ENCODE measurements around the gene IFNL2.

Gene IFNL2

GRCh38 chr19:39252458-39252857, 15.7 kb upstream of the IFNL2 start:
- Histone ChIP-seq H3K4me3 (ENCODE audit: insufficient read depth, low read depth, low read length, poor library complexity, severe bottlenecking) (no peak overlapping the region), H3K27me3 (replicated peaks; ENCODE audit: control insufficient read depth, insufficient read depth, low read length, poor library complexity, severe bottlenecking) (peaks cover 4% of the 10 kb centered on the region), H3K36me3 (ENCODE audit: control insufficient read depth, insufficient read depth, low read length) (no peaks in the 10 kb centered on the region), H3K9me3 (ENCODE audit: control insufficient read depth, low read length) (no peaks in the 10 kb centered on the region), H3K27ac (ENCODE audit: insufficient read depth, low read length, poor library complexity, severe bottlenecking) (no peak overlapping the region), H3K4me1 (ENCODE audit: control insufficient read depth, insufficient read depth, low read length, poor library complexity, severe bottlenecking) (no peaks in the 10 kb centered on the region)
- DNase-seq: no peak

GRCh38 chr19:39253374-39254149, 14.6 kb upstream of the IFNL2 start:
- no peaks in the 10 kb centered on the region for H3K9me3 ChIP-seq (ENCODE audit: control insufficient read depth, low read length)
- no peaks in the 10 kb centered on the region for H3K36me3 ChIP-seq (ENCODE audit: control insufficient read depth, insufficient read depth, low read length)
- H3K27me3 ChIP-seq (replicated peaks; ENCODE audit: control insufficient read depth, insufficient read depth, low read length, poor library complexity, severe bottlenecking): no peaks in the 10 kb centered on the region
- no peaks in the 10 kb centered on the region for H3K4me1 ChIP-seq (ENCODE audit: control insufficient read depth, insufficient read depth, low read length, poor library complexity, severe bottlenecking)
- DNase-seq: no peak
- no peak overlapping the region for H3K4me3 ChIP-seq (ENCODE audit: insufficient read depth, low read depth, low read length, poor library complexity, severe bottlenecking)
- H3K27ac ChIP-seq (ENCODE audit: insufficient read depth, low read length, poor library complexity, severe bottlenecking): no peak overlapping the region

GRCh38 chr19:39254531-39255345, 13.5 kb upstream of the IFNL2 start:
- Histone ChIP-seq H3K27me3 (replicated peaks; ENCODE audit: control insufficient read depth, insufficient read depth, low read length, poor library complexity, severe bottlenecking) (no peaks in the 10 kb centered on the region), H3K27ac (ENCODE audit: insufficient read depth, low read length, poor library complexity, severe bottlenecking) (no peak overlapping the region), H3K36me3 (ENCODE audit: control insufficient read depth, insufficient read depth, low read length) (no peaks in the 10 kb centered on the region), H3K4me1 (ENCODE audit: control insufficient read depth, insufficient read depth, low read length, poor library complexity, severe bottlenecking) (no peaks in the 10 kb centered on the region), H3K9me3 (ENCODE audit: control insufficient read depth, low read length) (no peaks in the 10 kb centered on the region), H3K4me3 (ENCODE audit: insufficient read depth, low read depth, low read length, poor library complexity, severe bottlenecking) (no peak overlapping the region)
- no peak for DNase-seq

- no peaks in the 10 kb centered on the region for H3K36me3 ChIP-seq (ENCODE audit: control insufficient read depth, insufficient read depth, low read length)
- H3K27me3 ChIP-seq (replicated peaks; ENCODE audit: control insufficient read depth, insufficient read depth, low read length, poor library complexity, severe bottlenecking): peaks cover 9% of the 10 kb centered on the region
- no peaks in the 10 kb centered on the region for H3K4me1 ChIP-seq (ENCODE audit: control insufficient read depth, insufficient read depth, low read length, poor library complexity, severe bottlenecking)
- H3K9me3 ChIP-seq (ENCODE audit: control insufficient read depth, low read length): no peaks in the 10 kb centered on the region
- no peak overlapping the region for H3K4me3 ChIP-seq (ENCODE audit: insufficient read depth, low read depth, low read length, poor library complexity, severe bottlenecking)
- H3K27ac ChIP-seq (ENCODE audit: insufficient read depth, low read length, poor library complexity, severe bottlenecking): no peak overlapping the region
- no peak for DNase-seq
These were observed 11.0 kb upstream of the IFNL2 start for GRCh38 chr19:39257227-39257626.

- Histone ChIP-seq H3K4me3 (ENCODE audit: insufficient read depth, low read depth, low read length, poor library complexity, severe bottlenecking) (no peak overlapping the region), H3K27me3 (replicated peaks; ENCODE audit: control insufficient read depth, insufficient read depth, low read length, poor library complexity, severe bottlenecking) (peaks cover 18% of the 10 kb centered on the region)
These were observed 6.5 kb upstream of the IFNL2 start for GRCh38 chr19:39261704-39262103.

GRCh38 chr19:39262496-39262895, 5.7 kb upstream of the IFNL2 start:
- no peaks in the 10 kb centered on the region for H3K9me3 ChIP-seq (ENCODE audit: control insufficient read depth, low read length)
- H3K36me3 ChIP-seq (ENCODE audit: control insufficient read depth, insufficient read depth, low read length): no peaks in the 10 kb centered on the region
- H3K27me3 ChIP-seq (replicated peaks; ENCODE audit: control insufficient read depth, insufficient read depth, low read length, poor library complexity, severe bottlenecking): peaks cover 18% of the 10 kb centered on the region
- H3K27ac ChIP-seq (ENCODE audit: insufficient read depth, low read length, poor library complexity, severe bottlenecking): no peak overlapping the region
- no peaks in the 10 kb centered on the region for H3K4me1 ChIP-seq (ENCODE audit: control insufficient read depth, insufficient read depth, low read length, poor library complexity, severe bottlenecking)
- DNase-seq: no peak
- H3K4me3 ChIP-seq (ENCODE audit: insufficient read depth, low read depth, low read length, poor library complexity, severe bottlenecking): no peak overlapping the region

More at GRCh38 chr19:39261704-39262103, 6.5 kb upstream of the IFNL2 start:
- H3K27ac ChIP-seq (ENCODE audit: insufficient read depth, low read length, poor library complexity, severe bottlenecking): no peak overlapping the region
- H3K36me3 ChIP-seq (ENCODE audit: control insufficient read depth, insufficient read depth, low read length): no peaks in the 10 kb centered on the region
- no peaks in the 10 kb centered on the region for H3K9me3 ChIP-seq (ENCODE audit: control insufficient read depth, low read length)
- no peaks in the 10 kb centered on the region for H3K4me1 ChIP-seq (ENCODE audit: control insufficient read depth, insufficient read depth, low read length, poor library complexity, severe bottlenecking)
- DNase-seq: no peak

- Histone ChIP-seq H3K9me3 (ENCODE audit: control insufficient read depth, low read length) (no peaks in the 10 kb centered on the region), H3K27ac (ENCODE audit: insufficient read depth, low read length, poor library complexity, severe bottlenecking) (no peak overlapping the region), H3K4me3 (ENCODE audit: insufficient read depth, low read depth, low read length, poor library complexity, severe bottlenecking) (no peak overlapping the region), H3K4me1 (ENCODE audit: control insufficient read depth, insufficient read depth, low read length, poor library complexity, severe bottlenecking) (no peaks in the 10 kb centered on the region), H3K36me3 (ENCODE audit: control insufficient read depth, insufficient read depth, low read length) (no peaks in the 10 kb centered on the region), H3K27me3 (replicated peaks; ENCODE audit: control insufficient read depth, insufficient read depth, low read length, poor library complexity, severe bottlenecking) (peaks cover 18% of the 10 kb centered on the region)
- DNase-seq: no peak
These were observed 4.3 kb upstream of the IFNL2 start for GRCh38 chr19:39263912-39264305.

GRCh38 chr19:39264306-39265290, 3.6 kb upstream of the IFNL2 start:
- Histone ChIP-seq H3K27me3 (replicated peaks; ENCODE audit: control insufficient read depth, insufficient read depth, low read length, poor library complexity, severe bottlenecking) (peaks cover 18% of the 10 kb centered on the region), H3K4me1 (ENCODE audit: control insufficient read depth, insufficient read depth, low read length, poor library complexity, severe bottlenecking) (no peaks in the 10 kb centered on the region), H3K27ac (ENCODE audit: insufficient read depth, low read length, poor library complexity, severe bottlenecking) (no peak overlapping the region), H3K36me3 (ENCODE audit: control insufficient read depth, insufficient read depth, low read length) (no peaks in the 10 kb centered on the region), H3K4me3 (ENCODE audit: insufficient read depth, low read depth, low read length, poor library complexity, severe bottlenecking) (no peak overlapping the region), H3K9me3 (ENCODE audit: control insufficient read depth, low read length) (no peaks in the 10 kb centered on the region)
- DNase-seq: no peak

- H3K27me3 ChIP-seq (replicated peaks; ENCODE audit: control insufficient read depth, insufficient read depth, low read length, poor library complexity, severe bottlenecking): peaks cover 18% of the 10 kb centered on the region
- no peak for DNase-seq
These were observed 2.8 kb upstream of the IFNL2 start for GRCh38 chr19:39265321-39265916.

More at GRCh38 chr19:39265321-39265916, 2.8 kb upstream of the IFNL2 start:
- Histone ChIP-seq H3K4me3 (ENCODE audit: insufficient read depth, low read depth, low read length, poor library complexity, severe bottlenecking) (no peak overlapping the region), H3K9me3 (ENCODE audit: control insufficient read depth, low read length) (no peaks in the 10 kb centered on the region), H3K36me3 (ENCODE audit: control insufficient read depth, insufficient read depth, low read length) (no peaks in the 10 kb centered on the region), H3K27ac (ENCODE audit: insufficient read depth, low read length, poor library complexity, severe bottlenecking) (no peak overlapping the region), H3K4me1 (ENCODE audit: control insufficient read depth, insufficient read depth, low read length, poor library complexity, severe bottlenecking) (no peaks in the 10 kb centered on the region)

All from effector memory CD4-positive, alpha-beta T cell (primary cell).